Chondrocyte (in vitro differentiated cells): ENCODE results near the gene APOB. TPM values are rescaled to one million over a fixed set of nuclear protein-coding genes. Genes with fewer than 3 reads are reported as not detected.

Experiments
- DNase-seq: peaks from one replicate; pipeline ENCODE4 v3.0.0; 2021; ENCODE audit warnings: mixed read lengths, low spot score
- H3K27ac Mint-ChIP-seq: one replicate; pipeline ENCODE4 v1.8.0; 2021; ENCODE audit warnings: mild to moderate bottlenecking, moderate library complexity, mixed read lengths; ENCODE audit not compliant: unreplicated experiment
- H3K27me3 Mint-ChIP-seq: 2 replicates; pipeline ENCODE4 v1.8.0; 2021; ENCODE audit warnings: low read depth, mixed read lengths
- H3K36me3 Mint-ChIP-seq: 2 replicates; pipeline ENCODE4 v1.8.0; 2021; ENCODE audit warnings: low read depth, mixed read lengths
- H3K4me1 Mint-ChIP-seq: 2 replicates; pipeline ENCODE4 v1.8.0; 2021; ENCODE audit warnings: low read depth, mild to moderate bottlenecking, mixed read lengths
- H3K4me3 Mint-ChIP-seq: one replicate; pipeline ENCODE4 v1.8.0; 2021; ENCODE audit warnings: mild to moderate bottlenecking, moderate library complexity, mixed read lengths; ENCODE audit not compliant: unreplicated experiment
- H3K9me3 Mint-ChIP-seq: 2 replicates; pipeline ENCODE4 v1.8.0; 2021; ENCODE audit warnings: low read depth, mixed read lengths
- CTCF ChIP-seq: fragments of 200-600 bp; sonication (generic); IDR thresholded peaks from 2 replicates; pipeline ENCODE4 v1.5.0; 2021; ENCODE audit warnings: antibody characterized with exemption, mild to moderate bottlenecking, moderate library complexity
- total RNA-seq: library from RNA; stranded (reverse); gene quantifications from 3 replicates; pipeline ENCODE4 v1.2.1, GENCODE V29; 2021

Gene APOB
- total RNA-seq, 1 donor from 2014 or later, result 0.32 TPM

- no peaks in the 10 kb centered on the region for H3K36me3 Mint-ChIP-seq
- peaks cover 20% of the 10 kb centered on the region for H3K27me3 Mint-ChIP-seq
- H3K27ac Mint-ChIP-seq, result no peak overlapping the region
- H3K4me1 Mint-ChIP-seq, result no peaks in the 10 kb centered on the region
- no peak for TF ChIP-seq CTCF
- no peak overlapping the region for H3K4me3 Mint-ChIP-seq
- DNase-seq, result no peak
- no peaks in the 10 kb centered on the region for H3K9me3 Mint-ChIP-seq
Observed at GRCh38 chr2:21024722-21025389, 19.0 kb downstream of the APOB start.

DNA sequence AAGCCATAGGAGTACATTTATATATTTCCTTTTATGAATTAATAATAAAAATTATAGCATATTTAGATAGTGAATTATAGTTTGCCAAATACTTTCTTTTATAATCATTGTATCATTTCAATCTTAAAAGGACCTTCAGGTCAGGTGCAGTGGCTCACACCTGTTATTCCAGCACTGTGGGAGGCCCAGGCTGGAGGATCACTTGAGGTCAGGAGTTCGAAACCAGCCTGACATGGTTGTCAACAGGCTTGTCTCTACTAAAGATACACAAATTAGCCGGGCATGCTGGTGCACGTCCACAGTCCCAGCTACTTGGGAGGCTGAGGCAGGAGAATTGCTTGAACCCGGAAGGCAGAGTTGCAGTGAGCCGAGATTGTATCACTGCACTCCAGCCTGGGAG lies 19.7 kb downstream of the APOB start:
- DNase-seq, result no peak
- Mint-ChIP-seq H3K27me3 (peaks cover 20% of the 10 kb centered on the region), H3K4me1 (no peaks in the 10 kb centered on the region)

GRCh38 chr2:21023419-21024181 lies 20.3 kb downstream of the APOB start:
- Mint-ChIP-seq H3K27me3 (peaks cover 20% of the 10 kb centered on the region), H3K27ac (no peak overlapping the region), H3K4me1 (no peaks in the 10 kb centered on the region), H3K4me3 (no peak overlapping the region), H3K36me3 (no peaks in the 10 kb centered on the region), H3K9me3 (no peaks in the 10 kb centered on the region)
- no peak for TF ChIP-seq CTCF
- no peak for DNase-seq

More for the DNA sequence above, 19.7 kb downstream of the APOB start:
- Mint-ChIP-seq H3K36me3 (no peaks in the 10 kb centered on the region), H3K9me3 (no peaks in the 10 kb centered on the region), H3K27ac (no peak overlapping the region), H3K4me3 (no peak overlapping the region)
- no peak for TF ChIP-seq CTCF

DNA sequence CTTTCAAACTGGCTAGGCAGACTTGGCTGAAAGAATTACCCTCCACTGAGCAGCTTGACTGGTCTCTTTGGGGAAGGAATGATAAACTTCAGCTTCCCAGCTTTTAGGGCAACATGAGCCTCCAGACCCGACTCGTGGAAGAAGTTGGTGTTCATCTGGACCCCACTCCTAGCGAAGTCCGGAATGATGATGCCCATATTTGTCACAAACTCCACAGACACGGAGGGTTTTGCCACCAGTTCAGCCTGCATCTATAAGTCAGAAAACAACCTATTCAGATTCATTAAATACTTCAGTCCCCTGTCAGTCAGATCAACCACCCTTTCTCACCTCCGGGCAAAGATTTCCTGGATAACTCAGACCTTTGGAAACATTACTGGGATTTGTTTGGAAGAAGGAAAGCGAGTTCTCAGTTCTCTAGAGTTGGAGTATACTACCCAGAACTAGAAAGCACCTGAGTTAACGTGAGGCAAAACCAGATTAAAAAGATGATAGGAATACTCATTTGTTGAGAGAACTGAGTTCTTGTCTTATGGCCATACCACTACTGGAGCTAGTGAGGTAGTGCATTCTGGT lies 21.0 kb downstream of the APOB start:
- Mint-ChIP-seq H3K4me1 (no peaks in the 10 kb centered on the region), H3K27me3 (peaks cover 16% of the 10 kb centered on the region), H3K36me3 (no peaks in the 10 kb centered on the region), H3K9me3 (no peaks in the 10 kb centered on the region), H3K27ac (no peak overlapping the region), H3K4me3 (no peak overlapping the region)
- DNase-seq, result no peak
- no peak for TF ChIP-seq CTCF

DNA sequence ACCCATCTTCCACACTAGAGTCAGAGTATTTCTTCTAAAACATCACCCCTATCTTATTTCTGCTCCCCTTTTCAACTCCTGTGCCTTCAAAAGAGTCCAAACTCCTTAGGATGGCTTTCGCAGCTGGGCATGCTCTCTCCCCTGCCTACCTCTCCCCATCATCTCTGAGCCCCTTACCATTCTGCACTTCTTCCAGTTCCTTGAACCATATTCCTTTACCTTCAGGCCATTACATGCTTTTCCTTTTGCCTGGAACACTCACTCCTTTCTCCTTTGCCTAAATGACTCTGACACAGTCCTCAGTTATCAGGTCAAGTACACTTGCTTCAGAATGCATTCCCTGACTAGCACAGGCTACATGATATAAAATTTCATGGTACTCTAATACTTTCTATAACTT lies 22.4 kb downstream of the APOB start:
- no peak for TF ChIP-seq CTCF
- Mint-ChIP-seq H3K9me3 (no peaks in the 10 kb centered on the region), H3K36me3 (no peaks in the 10 kb centered on the region)

More for the DNA sequence above, 22.4 kb downstream of the APOB start:
- Mint-ChIP-seq H3K27ac (no peak overlapping the region), H3K4me1 (peaks cover 5% of the 10 kb centered on the region), H3K4me3 (no peak overlapping the region), H3K27me3 (peaks cover 16% of the 10 kb centered on the region)
- DNase-seq, result no peak
